ENCODE data around the gene ARHGEF40. TPM values are rescaled to one million over a fixed set of nuclear protein-coding genes. Genes with fewer than 3 reads are reported as not detected.

Gene ARHGEF40
- polyA plus RNA-seq (8.7 to 14.4 TPM (median 11.9 TPM) in 3 replicates), polyA minus RNA-seq (10.5 to 39.4 TPM (median 26.2 TPM) in 3 replicates)
- polyA plus RNA-seq (2011; ENCODE audit: low read depth): 7.7 TPM
- polyA plus RNA-seq (2011; cell fraction: cytosol; rRNA removed): 10.9 and 11.1 TPM in 2 replicates
- polyA plus RNA-seq (2011; cell fraction: nucleus; rRNA removed): 34.3 and 52.7 TPM in 2 replicates
- polyA plus RNA-seq (2012; ENCODE audit: low replicate concordance): 7.0 and 8.0 TPM in 2 replicates
- 9.4 TPM for polyA minus RNA-seq (2011; cell fraction: cytosol; rRNA and poly(A)+ RNA removed)
- polyA minus RNA-seq (2011; cell fraction: nucleus; rRNA and poly(A)+ RNA removed): 14.1 and 16.1 TPM in 2 replicates

- H3K36me3 ChIP-seq (ENCODE audit: control insufficient read depth in 2 of 2, extremely low read depth in 1 of 2, insufficient read depth in 2 of 2, low read length in 2 of 2): no peaks in the 10 kb centered on the region
- H3K9me1 ChIP-seq (ENCODE audit: control insufficient read depth, extremely low read depth, insufficient read depth, low read length): no peaks in the 10 kb centered on the region
- peak within 1 kb of the TSS; percentile 77 for H2AFZ ChIP-seq (ENCODE audit: control insufficient read depth, low read length)
- peaks cover 17% of the 10 kb centered on the region for H3K27me3 ChIP-seq (ENCODE audit: control insufficient read depth, extremely low read depth, insufficient read depth, low read length)
- FAIRE-seq: no peak
- H3K9ac ChIP-seq (ENCODE audit: control insufficient read depth, extremely low read depth, insufficient read depth, low read length): peak within 1 kb of the TSS; percentile 68
- dilution Hi-C loops (cut with MboI; ENCODE audit: extremely low pct_ligation_motif_present, low sequenced_read_pairs): no loop called here
- peak within 1 kb of the TSS; percentile 92 for H3K4me2 ChIP-seq (ENCODE audit: control insufficient read depth, extremely low read depth, insufficient read depth, low read depth, low read length)
- H3K27ac ChIP-seq (ENCODE audit: control insufficient read depth, insufficient read depth, low read length): peak within 1 kb of the TSS; percentile 20
- H4K20me1 ChIP-seq (ENCODE audit: control insufficient read depth, extremely low read depth, insufficient read depth, low read length): no peaks in the 10 kb centered on the region
- DNase-seq (ENCODE audit: low read depth, low spot score): no peak
- no peak for TF ChIP-seq EZH2 (IDR thresholded peaks at IDR 0.05; ENCODE audit: low read length)
- TF ChIP-seq CTCF (optimal IDR thresholded peaks at IDR 0.05 in 1 of 3, IDR thresholded peaks at IDR 0.05 in 1 of 3, conservative IDR thresholded peaks at IDR 0.05 in 1 of 3; ENCODE audit: extremely low read depth in 1 of 3, insufficient read depth in 2 of 3, low read length in 3 of 3): no peak
- H3K4me1 ChIP-seq (ENCODE audit: control insufficient read depth, extremely low read depth, insufficient read depth, low read length): peaks cover 18% of the 10 kb centered on the region
- H3K4me3 ChIP-seq (ENCODE audit: control insufficient read depth in 2 of 3, extremely low read depth in 1 of 3, insufficient read depth in 2 of 3, low read depth in 1 of 3, low read length in 3 of 3): peak within 1 kb of the TSS; percentile 47 to 85 (median 80)
- no peaks in the 10 kb centered on the region for H3K9me3 ChIP-seq (ENCODE audit: control insufficient read depth, low read depth, low read length)
- no peaks in the 10 kb centered on the region for H3K79me2 ChIP-seq (ENCODE audit: control insufficient read depth, insufficient read depth, low read length)
Observed at GRCh38 chr14:21070083-21070609, at the start of gene ARHGEF40. Gene ARHGEF40, plus strand, starts transcription at chr14:21070304. Its CDS starts 93 bp downstream, at chr14:21070397.

- no peak overlapping the region for H3K9ac ChIP-seq (ENCODE audit: control insufficient read depth, extremely low read depth, insufficient read depth, low read length)
- peaks cover 17% of the 10 kb centered on the region for H3K27me3 ChIP-seq (ENCODE audit: control insufficient read depth, extremely low read depth, insufficient read depth, low read length)
- H3K27ac ChIP-seq (ENCODE audit: control insufficient read depth, insufficient read depth, low read length): no peak overlapping the region
- TF ChIP-seq CTCF (optimal IDR thresholded peaks at IDR 0.05 in 1 of 3, IDR thresholded peaks at IDR 0.05 in 1 of 3, conservative IDR thresholded peaks at IDR 0.05 in 1 of 3; ENCODE audit: extremely low read depth in 1 of 3, insufficient read depth in 2 of 3, low read length in 3 of 3) (no peak), EZH2 (IDR thresholded peaks at IDR 0.05; ENCODE audit: low read length) (no peak)
- no peaks in the 10 kb centered on the region for H3K79me2 ChIP-seq (ENCODE audit: control insufficient read depth, insufficient read depth, low read length)
- H3K4me3 ChIP-seq (ENCODE audit: control insufficient read depth in 2 of 3, extremely low read depth in 1 of 3, insufficient read depth in 2 of 3, low read depth in 1 of 3, low read length in 3 of 3): no peak overlapping the region
- H3K9me1 ChIP-seq (ENCODE audit: control insufficient read depth, extremely low read depth, insufficient read depth, low read length): no peaks in the 10 kb centered on the region
- no peak overlapping the region for H3K4me2 ChIP-seq (ENCODE audit: control insufficient read depth, extremely low read depth, insufficient read depth, low read depth, low read length)
- FAIRE-seq: no peak
- DNase-seq (ENCODE audit: low read depth, low spot score): no peak
- H2AFZ ChIP-seq (ENCODE audit: control insufficient read depth, low read length): no peak overlapping the region
- dilution Hi-C loops (cut with MboI; ENCODE audit: extremely low pct_ligation_motif_present, low sequenced_read_pairs): no loop called here
- H3K36me3 ChIP-seq (ENCODE audit: control insufficient read depth in 2 of 2, extremely low read depth in 1 of 2, insufficient read depth in 2 of 2, low read length in 2 of 2): no peaks in the 10 kb centered on the region
- no peaks in the 10 kb centered on the region for H3K9me3 ChIP-seq (ENCODE audit: control insufficient read depth, low read depth, low read length)
- peaks cover 6% of the 10 kb centered on the region for H3K4me1 ChIP-seq (ENCODE audit: control insufficient read depth, extremely low read depth, insufficient read depth, low read length)
- no peaks in the 10 kb centered on the region for H4K20me1 ChIP-seq (ENCODE audit: control insufficient read depth, extremely low read depth, insufficient read depth, low read length)
Observed at GRCh38 chr14:21020977-21021545, 49.0 kb upstream of the ARHGEF40 start.
